Measurements from ENCODE around the gene ICE2. TPM values are rescaled to one million over a fixed set of nuclear protein-coding genes. Genes with fewer than 3 reads are reported as not detected.

The ICE2 gene
- polyA plus RNA-seq, 1 donor = 41.1 TPM

- peaks cover 17% of the 10 kb centered on the region for H3K36me3 ChIP-seq (ENCODE audit: control insufficient read depth, insufficient read depth, low read length)
- H3K27ac ChIP-seq (ENCODE audit: low read length) = peak overlapping the region; percentile 19
- no peaks in the 10 kb centered on the region for H3K27me3 ChIP-seq (ENCODE audit: control insufficient read depth, insufficient read depth, low read length)
- H3K4me1 ChIP-seq (ENCODE audit: control insufficient read depth, insufficient read depth, low read length) = peaks cover 6% of the 10 kb centered on the region
- no CpG with 5 or more reads among the region's 2 CpGs for WGBS (ENCODE audit: insufficient coverage, low lambda C conversion rate)
- DNase-seq = peak in 1 of 2 donors; percentile 71
- no peaks in the 10 kb centered on the region for H3K9me3 ChIP-seq (ENCODE audit: control insufficient read depth, low read depth, low read length)
- no peak overlapping the region for H3K4me3 ChIP-seq (ENCODE audit: low read length)
Measured at GRCh38 chr15:60425461-60425860, 53.5 kb downstream of the ICE2 start.

GRCh38 chr15:60424006-60424405, 54.9 kb downstream of the ICE2 start:
- Histone ChIP-seq H3K27me3 (ENCODE audit: control insufficient read depth, insufficient read depth, low read length) (no peaks in the 10 kb centered on the region), H3K9me3 (ENCODE audit: control insufficient read depth, low read depth, low read length) (no peaks in the 10 kb centered on the region), H3K4me1 (ENCODE audit: control insufficient read depth, insufficient read depth, low read length) (peaks cover 10% of the 10 kb centered on the region), H3K27ac (ENCODE audit: low read length) (peak overlapping the region; percentile 25), H3K4me3 (ENCODE audit: low read length) (no peak overlapping the region), H3K36me3 (ENCODE audit: control insufficient read depth, insufficient read depth, low read length) (peaks cover 17% of the 10 kb centered on the region)
- 93% methylated on average over 1 of the region's 1 CpG for WGBS (ENCODE audit: insufficient coverage, low lambda C conversion rate)
- no peak for DNase-seq

- Histone ChIP-seq H3K4me3 (ENCODE audit: low read length) (no peak overlapping the region), H3K9me3 (ENCODE audit: control insufficient read depth, low read depth, low read length) (no peaks in the 10 kb centered on the region), H3K36me3 (ENCODE audit: control insufficient read depth, insufficient read depth, low read length) (peaks cover 17% of the 10 kb centered on the region), H3K27ac (ENCODE audit: low read length) (peak overlapping the region; percentile 25), H3K27me3 (ENCODE audit: control insufficient read depth, insufficient read depth, low read length) (no peaks in the 10 kb centered on the region), H3K4me1 (ENCODE audit: control insufficient read depth, insufficient read depth, low read length) (peaks cover 10% of the 10 kb centered on the region)
- peak; percentile 39 to 72 for DNase-seq
- WGBS (ENCODE audit: insufficient coverage, low lambda C conversion rate) = no CpG with 5 or more reads among the region's 2 CpGs
Measured at GRCh38 chr15:60423537-60423936, 55.4 kb downstream of the ICE2 start.

- Histone ChIP-seq H3K4me3 (ENCODE audit: low read length) (no peak overlapping the region), H3K36me3 (ENCODE audit: control insufficient read depth, insufficient read depth, low read length) (peaks cover 10% of the 10 kb centered on the region), H3K9me3 (ENCODE audit: control insufficient read depth, low read depth, low read length) (no peaks in the 10 kb centered on the region), H3K27ac (ENCODE audit: low read length) (no peak overlapping the region), H3K27me3 (ENCODE audit: control insufficient read depth, insufficient read depth, low read length) (no peaks in the 10 kb centered on the region), H3K4me1 (ENCODE audit: control insufficient read depth, insufficient read depth, low read length) (peaks cover 10% of the 10 kb centered on the region)
- DNase-seq = no peak
- 78% methylated on average over 1 of the region's 1 CpG for WGBS (ENCODE audit: insufficient coverage, low lambda C conversion rate)
Measured at GRCh38 chr15:60421544-60421943, 57.4 kb downstream of the ICE2 start.

- WGBS (ENCODE audit: insufficient coverage, low lambda C conversion rate) = 17% methylated on average over 2 of the region's 2 CpGs
- DNase-seq = peak; percentile 59 to 77
- Histone ChIP-seq H3K27ac (ENCODE audit: low read length) (peak overlapping the region; percentile 13), H3K27me3 (ENCODE audit: control insufficient read depth, insufficient read depth, low read length) (no peaks in the 10 kb centered on the region), H3K36me3 (ENCODE audit: control insufficient read depth, insufficient read depth, low read length) (peaks cover 8% of the 10 kb centered on the region), H3K9me3 (ENCODE audit: control insufficient read depth, low read depth, low read length) (no peaks in the 10 kb centered on the region), H3K4me3 (ENCODE audit: low read length) (no peak overlapping the region), H3K4me1 (ENCODE audit: control insufficient read depth, insufficient read depth, low read length) (peaks cover 10% of the 10 kb centered on the region)
Measured at GRCh38 chr15:60420203-60420716, 58.7 kb downstream of the ICE2 start.

GRCh38 chr15:60419753-60420152, 59.2 kb downstream of the ICE2 start:
- Histone ChIP-seq H3K27me3 (ENCODE audit: control insufficient read depth, insufficient read depth, low read length) (no peaks in the 10 kb centered on the region), H3K27ac (ENCODE audit: low read length) (peak overlapping the region; percentile 13), H3K36me3 (ENCODE audit: control insufficient read depth, insufficient read depth, low read length) (peaks cover 8% of the 10 kb centered on the region), H3K4me1 (ENCODE audit: control insufficient read depth, insufficient read depth, low read length) (peaks cover 10% of the 10 kb centered on the region), H3K4me3 (ENCODE audit: low read length) (no peak overlapping the region), H3K9me3 (ENCODE audit: control insufficient read depth, low read depth, low read length) (no peaks in the 10 kb centered on the region)
- peak in 1 of 2 donors; percentile 49 for DNase-seq
- WGBS (ENCODE audit: insufficient coverage, low lambda C conversion rate) = 100% methylated on average over 1 of the region's 2 CpGs

GRCh38 chr15:60418096-60418495, 60.8 kb downstream of the ICE2 start:
- H3K4me3 ChIP-seq (ENCODE audit: low read length) = no peak overlapping the region
- peaks cover 3% of the 10 kb centered on the region for H3K4me1 ChIP-seq (ENCODE audit: control insufficient read depth, insufficient read depth, low read length)
- H3K27ac ChIP-seq (ENCODE audit: low read length) = no peak overlapping the region
- WGBS (ENCODE audit: insufficient coverage, low lambda C conversion rate) = 83% methylated on average over 3 of the region's 3 CpGs
- H3K27me3 ChIP-seq (ENCODE audit: control insufficient read depth, insufficient read depth, low read length) = no peaks in the 10 kb centered on the region
- no peak for DNase-seq
- no peaks in the 10 kb centered on the region for H3K9me3 ChIP-seq (ENCODE audit: control insufficient read depth, low read depth, low read length)
- peaks cover 8% of the 10 kb centered on the region for H3K36me3 ChIP-seq (ENCODE audit: control insufficient read depth, insufficient read depth, low read length)

- Histone ChIP-seq H3K27me3 (ENCODE audit: control insufficient read depth, insufficient read depth, low read length) (no peaks in the 10 kb centered on the region), H3K27ac (ENCODE audit: low read length) (no peak overlapping the region), H3K9me3 (ENCODE audit: control insufficient read depth, low read depth, low read length) (no peaks in the 10 kb centered on the region), H3K4me3 (ENCODE audit: low read length) (no peak overlapping the region), H3K4me1 (ENCODE audit: control insufficient read depth, insufficient read depth, low read length) (peaks cover 3% of the 10 kb centered on the region), H3K36me3 (ENCODE audit: control insufficient read depth, insufficient read depth, low read length) (peaks cover under 1% of the 10 kb centered on the region)
- no peak for DNase-seq
- no CpG with 5 or more reads among the region's 4 CpGs for WGBS (ENCODE audit: insufficient coverage, low lambda C conversion rate)
Measured at GRCh38 chr15:60417112-60417511, 61.8 kb downstream of the ICE2 start.

GRCh38 chr15:60416484-60416883, 62.5 kb downstream of the ICE2 start:
- no peaks in the 10 kb centered on the region for H3K36me3 ChIP-seq (ENCODE audit: control insufficient read depth, insufficient read depth, low read length)
- no peak overlapping the region for H3K27ac ChIP-seq (ENCODE audit: low read length)
- no peaks in the 10 kb centered on the region for H3K27me3 ChIP-seq (ENCODE audit: control insufficient read depth, insufficient read depth, low read length)
- no peaks in the 10 kb centered on the region for H3K9me3 ChIP-seq (ENCODE audit: control insufficient read depth, low read depth, low read length)
- WGBS (ENCODE audit: insufficient coverage, low lambda C conversion rate) = no CpG with 5 or more reads among the region's 3 CpGs
- H3K4me3 ChIP-seq (ENCODE audit: low read length) = no peak overlapping the region
- H3K4me1 ChIP-seq (ENCODE audit: control insufficient read depth, insufficient read depth, low read length) = peaks cover 3% of the 10 kb centered on the region
- no peak for DNase-seq

GRCh38 chr15:60414016-60414682, 64.8 kb downstream of the ICE2 start:
- Histone ChIP-seq H3K27me3 (ENCODE audit: control insufficient read depth, insufficient read depth, low read length) (no peaks in the 10 kb centered on the region), H3K9me3 (ENCODE audit: control insufficient read depth, low read depth, low read length) (no peaks in the 10 kb centered on the region), H3K36me3 (ENCODE audit: control insufficient read depth, insufficient read depth, low read length) (no peaks in the 10 kb centered on the region), H3K4me1 (ENCODE audit: control insufficient read depth, insufficient read depth, low read length) (no peaks in the 10 kb centered on the region), H3K27ac (ENCODE audit: low read length) (no peak overlapping the region), H3K4me3 (ENCODE audit: low read length) (no peak overlapping the region)
- WGBS (ENCODE audit: insufficient coverage, low lambda C conversion rate) = 100% methylated on average over 2 of the region's 10 CpGs
- DNase-seq = no peak

Data from large intestine (tissue), 3 donors.